Endothelial cell of umbilical vein (primary cell): ENCODE data around the gene MED19.

Experiments used
- CTCF ChIP-seq, 2 donors: IDR thresholded peaks; 1 replicate in 1 of 2; 2 replicates in 1 of 2; pipeline ENCODE4 v1.5.1; 2011; ENCODE audit warnings: low read length in 2 of 2, mild to moderate bottlenecking in 2 of 2, moderate library complexity in 2 of 2, control low read depth in 1 of 2, inconsistent platforms in 1 of 2, low read depth in 1 of 2; ENCODE audit not compliant: insufficient read depth in 1 of 2; ENCODE audit errors: extremely low read depth in 1 of 2
- EZH2 ChIP-seq: IDR thresholded peaks from 2 replicates; pipeline ENCODE4 v1.6.1; 2012; ENCODE audit warnings: borderline replicate concordance, low read depth, mild to moderate bottlenecking, moderate library complexity, low read length, inconsistent platforms; ENCODE audit not compliant: severe bottlenecking
- FOS ChIP-seq: IDR thresholded peaks from 2 replicates; pipeline ENCODE4 v1.6.1; 2011; ENCODE audit warnings: mild to moderate bottlenecking, low read length, moderate library complexity, borderline replicate concordance; ENCODE audit not compliant: insufficient read depth
- GATA2 ChIP-seq: IDR thresholded peaks from 2 replicates; pipeline ENCODE4 v1.7.0; 2011; ENCODE audit warnings: low read depth, mild to moderate bottlenecking, moderate library complexity, mixed read lengths, low read length; ENCODE audit not compliant: insufficient read length, insufficient read depth
- MYC ChIP-seq: IDR thresholded peaks from one replicate; pipeline ENCODE4 v1.6.1; 2011; ENCODE audit warnings: mild to moderate bottlenecking, low read depth, low read length
- POLR2A ChIP-seq: IDR thresholded peaks from 2 replicates; pipeline ENCODE4 v1.6.1; 2012; ENCODE audit warnings: low read depth, mild to moderate bottlenecking, control low read depth, low read length
- POLR2AphosphoS5 ChIP-seq: IDR thresholded peaks from 2 replicates; pipeline ENCODE4 v1.6.1; 2012; ENCODE audit warnings: low read depth, mild to moderate bottlenecking, control low read depth, low read length, moderate library complexity; ENCODE audit not compliant: insufficient read depth

- TF ChIP-seq POLR2A (no peak), MYC (no peak), CTCF (IDR thresholded peaks at IDR 0.05; ENCODE audit: extremely low read depth in 1 of 2, insufficient read depth in 1 of 2, low read depth in 1 of 2, low read length in 2 of 2) (no peak), FOS (no peak), EZH2 (no peak), POLR2AphosphoS5 (peak; percentile 65), GATA2 (no peak)
These were observed 488 bp upstream of the MED19 start, which contains the start of gene TMX2 for GRCh38 chr11:57712256-57713150.
